Activated CD8-positive, alpha-beta memory T cell treated with anti-CD3 and anti-CD28 coated beads, Interleukin-2, amount 50 U/mL, for 1 hour (primary cell): Measurements from ENCODE around the gene CPEB3.
"Not testable (repeated sequence)": the region's sequence is repeated elsewhere in the genome, so short reads cannot be mapped to it uniquely, and the experiment has no call there.

ENCODE experiments used
- DNase-seq: peaks from one replicate; pipeline ENCODE4 v3.0.0-alpha.2; 2020; ENCODE audit errors: extremely low read depth

The CPEB3 gene

DNA sequence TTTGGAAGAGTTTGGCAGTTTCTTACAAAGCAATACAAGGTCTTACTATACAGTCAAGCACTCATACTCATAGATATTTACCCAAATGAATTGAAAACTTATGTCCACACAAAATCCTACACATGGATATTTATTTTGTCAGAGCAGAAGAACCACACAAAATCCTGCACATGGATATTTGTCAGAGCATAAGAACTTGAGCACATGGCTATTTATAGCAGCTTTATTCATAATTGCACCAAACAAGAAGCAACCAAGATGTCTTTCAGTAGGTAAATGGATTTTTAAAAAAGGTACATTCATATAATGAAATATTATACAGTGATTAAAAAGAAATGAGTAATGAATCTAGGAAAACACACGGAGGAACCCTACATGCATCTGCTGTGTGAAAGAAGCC is 251.9 kb downstream of the CPEB3 start:
- no peak for DNase-seq

DNA sequence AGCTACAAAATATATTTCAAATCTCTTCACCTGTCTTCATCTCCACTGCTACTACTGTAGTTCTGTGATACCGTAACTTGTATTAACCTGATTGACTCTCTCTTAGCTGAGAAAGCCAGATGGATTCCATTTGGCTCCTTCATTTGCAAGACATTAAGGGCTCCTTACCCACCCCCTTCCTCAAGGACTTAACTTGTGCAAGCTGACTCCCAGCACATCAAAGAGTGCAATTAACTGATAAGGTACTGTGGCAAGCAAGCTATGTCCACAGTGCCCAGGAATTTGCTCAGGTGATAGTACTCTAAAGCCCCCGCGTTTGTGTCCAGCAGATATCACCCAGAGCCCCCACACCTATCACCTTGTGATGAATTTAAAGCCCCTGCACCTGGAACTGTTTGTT is 257.8 kb downstream of the CPEB3 start:
- not testable (repeated sequence) for DNase-seq

DNA sequence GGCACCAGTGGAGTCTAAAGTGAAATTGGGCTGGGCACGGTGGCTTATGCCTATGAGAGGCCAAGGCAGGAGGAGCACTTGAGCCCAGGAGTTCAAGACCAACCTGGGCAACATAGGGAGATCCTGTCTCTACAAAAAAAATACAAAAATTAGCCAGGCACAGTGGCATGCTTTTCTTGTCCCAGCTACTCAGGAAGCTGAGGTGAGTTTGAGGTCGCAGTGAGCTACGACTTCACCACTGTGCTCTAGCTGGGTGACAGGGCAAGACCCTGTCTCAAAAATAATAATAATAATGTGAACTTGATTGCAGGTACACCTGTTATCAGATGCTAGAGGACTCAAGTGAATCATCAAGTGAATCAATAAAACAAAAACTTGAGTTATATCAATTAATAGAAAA is 259.3 kb downstream of the CPEB3 start:
- DNase-seq, result no peak

DNA sequence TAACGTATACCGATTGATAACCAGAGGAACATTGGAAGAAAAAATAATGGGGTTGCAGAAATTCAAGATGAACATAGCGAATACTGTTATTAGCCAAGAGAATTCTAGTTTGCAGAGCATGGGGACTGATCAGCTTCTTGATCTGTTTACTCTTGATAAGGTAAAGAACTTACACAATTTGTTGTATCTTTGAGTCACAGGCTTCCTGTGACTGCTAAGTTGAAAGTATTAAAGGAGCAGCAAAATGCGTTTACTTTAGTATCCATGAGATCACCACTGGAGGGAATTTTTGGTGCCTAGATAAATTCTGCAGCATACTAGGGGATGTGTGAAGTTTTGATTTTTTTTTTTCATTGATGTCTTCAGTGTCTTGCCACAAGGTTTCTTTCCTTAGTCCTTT is 263.7 kb downstream of the CPEB3 start:
- no peak for DNase-seq

DNA sequence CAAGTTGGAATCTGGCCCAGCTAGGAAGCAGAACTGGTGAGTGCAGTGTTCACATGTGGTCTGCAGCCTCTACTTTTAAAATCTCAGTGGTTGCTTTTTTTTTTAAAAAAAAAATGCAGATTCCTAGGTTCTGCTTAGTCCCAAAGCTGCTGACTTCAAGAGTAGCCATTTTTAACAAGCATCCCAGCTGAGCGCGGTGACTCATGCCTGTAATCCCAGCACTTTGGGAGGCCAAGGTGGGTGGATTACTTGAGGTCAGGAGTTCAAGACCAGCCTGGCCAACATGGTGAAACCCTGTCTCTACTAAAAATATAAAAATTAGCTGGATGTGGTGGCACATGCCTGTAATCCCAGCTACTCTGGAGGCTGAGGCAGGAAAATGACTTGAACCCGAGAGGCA is 265.5 kb downstream of the CPEB3 start:
- DNase-seq, result not testable (repeated sequence)

DNA sequence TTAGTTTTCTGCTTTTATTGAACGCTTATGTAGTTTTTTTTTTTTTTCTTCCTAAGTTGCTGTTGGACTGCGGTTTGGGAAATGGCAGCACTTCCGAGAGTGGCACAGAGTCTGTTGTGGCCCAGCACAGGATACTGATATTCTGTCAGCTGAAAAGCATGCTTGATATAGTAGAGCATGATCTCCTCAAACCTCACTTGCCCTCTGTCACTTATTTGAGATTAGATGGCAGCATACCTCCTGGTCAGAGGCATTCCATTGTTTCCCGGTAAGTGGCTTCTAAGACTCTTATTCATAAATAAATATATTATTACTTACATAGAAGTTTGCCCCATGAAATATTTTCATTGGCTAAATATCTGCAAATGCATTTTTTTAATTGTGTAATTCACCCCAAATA is 266.2 kb downstream of the CPEB3 start:
- DNase-seq, result no peak

DNA sequence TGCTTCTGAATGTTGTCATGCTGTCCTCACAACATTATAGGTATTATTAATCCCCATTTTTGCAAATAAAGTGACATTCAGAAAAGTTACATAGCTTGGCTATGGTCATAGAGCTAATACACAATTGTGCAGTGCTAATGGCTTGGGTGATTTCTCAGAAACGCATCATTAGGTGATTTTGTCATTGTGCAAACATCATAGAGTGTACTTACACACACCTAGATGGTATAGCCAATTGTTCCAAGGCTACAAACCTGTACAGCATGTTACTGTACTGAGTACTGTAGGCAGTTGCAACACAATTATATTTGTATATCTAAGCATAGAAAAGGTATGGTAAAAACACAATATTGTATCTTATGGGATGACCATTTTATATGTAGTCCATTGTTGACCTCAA is 276.3 kb downstream of the CPEB3 start:
- DNase-seq, result no peak

DNA sequence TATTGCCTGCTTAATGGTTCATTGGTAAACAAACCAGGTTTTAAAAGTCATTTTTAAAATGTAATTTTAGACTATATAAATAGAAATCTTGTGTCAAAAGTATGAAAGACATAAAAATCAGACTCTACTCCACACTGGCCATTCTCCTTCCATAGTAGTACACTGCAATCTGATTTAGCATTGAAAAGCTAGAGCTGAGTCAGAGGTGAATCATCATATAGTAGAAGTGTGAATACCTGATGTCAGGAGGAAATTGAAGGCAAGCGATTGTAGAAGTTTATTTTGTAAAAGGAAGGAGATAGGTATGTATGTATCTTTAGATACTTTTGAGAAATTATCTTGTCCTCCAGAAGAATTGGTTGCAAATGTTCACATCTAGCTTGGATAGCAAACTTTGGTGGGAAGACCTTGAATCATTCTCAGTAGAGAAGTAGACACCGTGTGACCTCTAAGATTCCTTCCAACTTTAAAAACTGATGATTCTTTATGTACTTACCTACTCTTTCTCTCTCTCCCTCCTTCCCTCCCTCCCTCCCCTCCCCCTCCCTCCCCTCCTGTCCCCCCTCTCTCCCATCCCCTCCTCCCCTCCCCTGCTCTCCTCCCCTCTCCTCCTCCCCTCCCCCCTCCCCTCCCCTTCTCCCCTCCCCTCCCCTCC is 279.2 kb downstream of the CPEB3 start:
- no peak for DNase-seq

DNA sequence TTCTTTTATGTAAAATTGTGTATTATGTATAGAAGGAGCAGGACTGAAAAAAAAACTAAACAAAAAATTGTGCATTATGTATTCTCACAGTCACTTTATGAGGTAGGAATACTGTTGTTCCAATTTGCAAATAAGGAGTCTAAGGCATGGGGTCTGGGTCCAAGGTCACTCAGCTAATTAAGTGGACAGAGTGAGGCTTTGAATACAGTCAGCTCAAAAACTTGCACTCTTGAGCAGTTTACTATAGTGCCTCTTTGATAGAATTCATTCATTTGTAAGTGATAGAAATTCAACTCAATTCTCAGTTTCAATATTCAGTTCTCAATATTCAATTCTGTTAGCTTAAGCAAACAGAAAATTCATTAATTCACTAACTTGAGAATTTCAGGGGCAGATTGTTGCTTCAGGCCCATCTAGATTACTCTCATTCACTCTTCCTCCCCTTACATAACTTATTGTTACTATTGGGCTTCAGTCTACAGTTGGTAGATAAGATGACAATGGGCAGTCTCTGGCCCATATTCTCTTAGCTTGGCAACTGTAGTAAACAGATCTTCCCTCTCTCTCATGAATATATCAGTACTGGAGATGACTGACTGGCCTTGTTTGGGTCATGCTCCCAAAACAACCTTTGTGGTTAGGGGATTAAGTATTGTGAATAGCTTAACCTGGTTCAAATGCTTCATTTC is 280.7 kb downstream of the CPEB3 start:
- no peak for DNase-seq

DNA sequence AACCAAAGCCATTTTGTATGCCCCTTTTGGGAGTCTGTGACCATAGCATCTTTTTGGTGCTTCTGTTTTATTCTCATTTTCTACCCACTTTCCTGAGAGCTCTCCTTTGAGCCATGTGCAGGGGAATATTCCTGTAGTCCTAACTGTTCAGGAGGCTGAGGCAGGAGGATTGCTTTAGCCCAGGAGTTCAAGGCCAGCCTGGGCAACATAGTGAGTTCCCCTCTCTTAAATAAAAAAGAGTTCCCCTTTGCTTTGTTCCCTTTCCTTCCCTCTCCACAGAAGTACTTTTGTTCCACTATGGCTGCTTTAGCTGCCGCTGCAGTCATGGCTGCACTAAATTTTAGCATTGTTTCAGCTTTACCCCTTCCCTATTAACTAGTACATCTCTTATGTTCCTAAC is 281.4 kb downstream of the CPEB3 start:
- no peak for DNase-seq

DNA sequence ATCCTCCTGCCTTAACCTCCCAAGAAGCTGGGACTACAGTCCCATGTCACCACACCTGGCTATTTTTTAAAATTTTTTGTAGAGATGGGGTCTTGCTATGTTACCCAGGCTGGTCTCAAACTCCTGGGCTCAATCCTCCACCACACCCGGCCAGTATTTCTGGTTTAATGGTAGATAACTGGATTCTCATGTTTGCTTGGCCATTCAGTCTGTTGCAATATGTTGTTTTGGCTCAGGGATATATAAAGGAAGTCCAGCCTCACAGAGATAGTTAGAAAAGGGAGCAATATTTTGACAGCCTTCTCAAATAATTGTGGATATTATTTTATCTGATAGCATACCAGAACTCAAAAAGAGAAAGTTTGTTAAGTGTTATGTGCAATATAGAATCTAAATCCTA is 284.9 kb downstream of the CPEB3 start:
- no peak for DNase-seq

DNA sequence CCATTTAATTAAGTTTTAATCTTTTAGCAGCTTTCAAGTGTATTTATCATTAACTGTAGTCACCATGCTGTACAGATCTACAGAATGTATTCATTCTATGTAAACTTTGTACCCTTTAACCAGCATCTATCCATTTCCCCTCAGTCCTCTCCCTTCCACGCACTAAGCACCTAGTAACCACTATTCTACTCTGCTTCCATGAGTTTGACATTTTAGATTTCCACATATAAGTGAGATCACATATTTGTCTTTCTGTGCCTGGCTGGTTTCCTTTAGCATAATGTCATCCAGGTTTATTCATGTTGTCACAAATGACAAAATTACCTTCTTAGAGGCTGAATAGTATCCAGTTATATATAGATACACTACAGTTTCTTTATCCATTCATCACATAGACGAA is 287.6 kb downstream of the CPEB3 start:
- no peak for DNase-seq

DNA sequence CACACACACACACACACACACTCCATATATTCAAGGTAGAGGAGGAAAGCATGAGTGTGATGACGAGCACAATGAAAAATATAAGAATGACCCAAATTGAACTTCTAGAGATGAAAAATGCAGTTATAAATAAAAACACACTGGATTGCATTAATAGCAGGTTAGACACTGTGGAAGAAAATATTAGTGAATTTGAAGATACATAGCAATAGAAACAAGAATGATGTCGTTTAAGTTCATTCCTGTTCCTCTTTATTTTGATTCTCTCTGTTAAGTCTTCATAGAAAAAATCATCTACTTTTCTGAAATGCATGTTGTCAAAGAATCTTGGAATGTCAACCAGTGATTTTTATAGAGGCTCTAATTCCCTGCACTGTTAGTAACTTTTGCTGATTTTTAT is 288.9 kb downstream of the CPEB3 start:
- no peak for DNase-seq

DNA sequence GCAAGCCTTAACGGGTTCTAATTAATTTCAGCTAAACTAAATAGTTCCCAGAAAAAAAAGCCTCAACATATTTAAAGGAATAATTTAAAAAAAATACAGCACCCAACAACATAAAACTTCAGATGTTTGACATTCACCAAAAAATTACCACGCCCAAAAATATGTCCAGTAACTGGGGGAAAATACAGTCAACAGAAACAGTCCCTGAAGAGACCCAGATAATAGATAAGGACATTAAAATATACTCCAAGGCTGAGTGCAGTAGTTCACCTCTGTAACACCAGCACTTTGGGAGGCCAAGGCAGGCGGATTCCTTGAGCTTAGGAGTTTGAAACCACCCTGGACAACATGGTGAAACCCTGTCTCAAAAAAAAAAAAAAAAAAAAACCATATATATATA is 289.3 kb downstream of the CPEB3 start:
- no peak for DNase-seq
